GM12878 (cell line): ENCODE data around the gene ZDHHC14. TPM values are rescaled to one million over a fixed set of nuclear protein-coding genes. Genes with fewer than 3 reads are reported as not detected.
A peak's percentile ranks its signal among the peaks of the same experiment; 100 is the strongest.

Experiments
- CBFB ChIP-seq: IDR thresholded peaks from 2 replicates; pipeline ENCODE4 v1.6.1; 2016; ENCODE audit warnings: antibody characterized with exemption, low read depth
- CUX1 ChIP-seq: IDR thresholded peaks from 2 replicates; pipeline ENCODE4 v1.6.1; 2012; ENCODE audit warnings: improper control_type of control experiment, low read depth, low read length; ENCODE audit not compliant: insufficient replicate concordance
- MEF2B ChIP-seq: fragments of 450-650 bp; IDR thresholded peaks from 2 replicates; pipeline ENCODE4 v1.6.1; 2018; ENCODE audit warnings: mild to moderate bottlenecking, moderate library complexity; ENCODE audit not compliant: partially characterized antibody, poor library complexity, severe bottlenecking
- RAD51 ChIP-seq: fragments of 450-650 bp; IDR thresholded peaks from 2 replicates; pipeline ENCODE4 v1.6.1; 2016; ENCODE audit warnings: moderate library complexity, mild to moderate bottlenecking, inconsistent platforms
- SKIL ChIP-seq: fragments of 450-650 bp; IDR thresholded peaks from 2 replicates; pipeline ENCODE4 v1.6.1; 2017; ENCODE audit warnings: mild to moderate bottlenecking, low read depth, inconsistent platforms; ENCODE audit not compliant: poor library complexity, severe bottlenecking
- TCF7 ChIP-seq: IDR thresholded peaks from 2 replicates; pipeline ENCODE4 v1.6.1; 2014; ENCODE audit warnings: antibody characterized with exemption, borderline replicate concordance
- YBX1 ChIP-seq: fragments of 450-650 bp; IDR thresholded peaks from 2 replicates; pipeline ENCODE4 v1.6.1; 2016; ENCODE audit warnings: antibody characterized with exemption
- YY1 ChIP-seq: IDR thresholded peaks from 2 replicates; pipeline ENCODE4 v1.6.1; 2011; ENCODE audit warnings: low read depth, mild to moderate bottlenecking, low read length
- ZNF207 ChIP-seq: fragments of 450-650 bp; IDR thresholded peaks from 2 replicates; pipeline ENCODE4 v1.6.1; 2014; ENCODE audit warnings: antibody characterized with exemption, mild to moderate bottlenecking, borderline replicate concordance
- ZNF217 ChIP-seq: fragments of 450-650 bp; IDR thresholded peaks from 2 replicates; pipeline ENCODE4 v1.6.1; 2017; ENCODE audit warnings: antibody characterized with exemption, mild to moderate bottlenecking
- ZNF24 ChIP-seq: fragments of 450-650 bp; IDR thresholded peaks from 2 replicates; pipeline ENCODE4 v1.6.1; 2017; ENCODE audit warnings: antibody characterized with exemption, mild to moderate bottlenecking
- ZNF384 ChIP-seq: IDR thresholded peaks from 2 replicates; pipeline ENCODE4 v1.6.1; 2012; ENCODE audit warnings: low read depth, mild to moderate bottlenecking, low read length, improper control_type of control experiment, borderline replicate concordance
- polyA plus RNA-seq, 11 experiments: library from polyadenylated mRNA; depleted of rRNA in 4 of 11; unstranded in 6 of 11; stranded (reverse) in 5 of 11; fragments of >200 nt; fragmentation: Nextera tagmentation in 4 of 11; fragmentation: Illumina TruSeq in 1 of 11; extraction: Ambion mirVana in 4 of 11; extraction: Trizol in 1 of 11; gene quantifications; 1 replicate in 1 of 11; 2 replicates in 10 of 11; pipeline versions ENCODE4 v1.2.1 to v1.2.3, GENCODE V29; 2011 to 2016; ENCODE audit warnings: inconsistent platforms in 2 of 11, missing spikeins in 2 of 11, low read depth in 1 of 11
- total RNA-seq, 4 experiments: library from RNA; depleted of rRNA in 3 of 4; stranded (reverse); fragments of >200 nt in 3 of 4; fragmentation: Illumina TruSeq in 1 of 4; extraction: Trizol in 1 of 4; gene quantifications; 2 replicates each; pipeline versions ENCODE4 v1.2.1 to v1.2.3, GENCODE V29; 2013 to 2021
- TF ChIP-seq, protein P1 (sequence below): IDR thresholded peaks from 2 replicates; pipeline ENCODE4 v1.6.1; 2011; ENCODE audit warnings: borderline replicate concordance, low read depth, mild to moderate bottlenecking, moderate library complexity, low read length; ENCODE audit not compliant: insufficient read depth, poor library complexity, severe bottlenecking

The ZDHHC14 gene
- total and polyA plus RNA-seq, 10 of the 15 experiments (the other 5 are each of a cell fraction or from before 2014, with no cell fraction given) = 0.15 to 16.0 (median 0.76) TPM; not detected in 1

DNA sequence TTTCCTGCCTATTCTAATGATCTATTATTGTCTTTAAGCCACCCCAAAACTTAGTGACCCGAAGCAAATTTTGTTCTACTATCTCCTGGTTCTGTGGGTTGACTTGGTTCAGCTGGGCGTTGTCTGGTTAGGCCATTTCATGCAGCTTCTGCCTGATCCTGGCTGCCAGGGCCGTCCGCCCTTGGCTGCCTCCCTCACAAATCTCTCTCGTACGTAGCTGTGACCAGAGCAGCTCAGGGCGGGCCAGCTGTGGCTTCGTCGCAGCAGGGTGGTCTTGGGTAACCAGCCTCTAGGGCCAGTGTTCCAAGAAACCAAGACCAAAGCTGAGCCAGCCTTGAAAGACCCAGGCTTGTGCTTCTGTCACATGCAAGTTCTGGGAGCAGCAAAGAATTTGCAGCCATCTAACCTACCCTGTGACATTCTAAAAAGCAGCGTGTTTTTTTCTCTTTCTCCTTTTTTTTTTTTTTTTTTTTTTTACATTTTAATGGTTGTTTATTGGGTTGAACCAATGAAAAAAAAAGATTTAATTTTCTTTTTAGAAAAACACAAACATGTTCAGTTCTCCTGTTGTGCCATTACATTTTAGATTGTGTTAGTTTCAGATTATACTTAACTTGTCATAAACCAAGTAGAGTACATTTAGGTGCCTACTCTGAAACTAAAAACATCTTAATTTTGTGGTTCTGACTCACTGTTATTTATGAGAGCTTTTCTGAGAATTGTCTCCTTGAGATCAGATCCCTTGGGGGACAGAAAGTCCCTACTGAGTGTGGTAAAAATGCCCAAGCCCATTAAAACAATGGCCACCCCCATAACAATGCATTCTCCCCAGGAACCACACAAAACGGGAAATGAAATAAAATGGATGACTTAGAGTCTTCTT, 83.9 kb downstream of the ZDHHC14 start (continued):
- TF ChIP-seq SKIL = peak; percentile 89
- no peak for TF ChIP-seq TCF7
- TF ChIP-seq ZNF24 = peak; percentile 62
- no peak for TF ChIP-seq ZNF207
- TF ChIP-seq YBX1 = peak; percentile 85; the same call in 1 of the 2 replicates
- TF ChIP-seq ZNF384 = peak; percentile 67
- no peak; the same call in 1 of the 2 replicates for TF ChIP-seq ZNF217
- peak; percentile 100 for TF ChIP-seq MEF2B
- TF ChIP-seq YY1 = peak; percentile 86
- TF ChIP-seq RAD51 = peak; percentile 24; the same call in 1 of the 2 replicates
- TF ChIP-seq, protein P1, sequence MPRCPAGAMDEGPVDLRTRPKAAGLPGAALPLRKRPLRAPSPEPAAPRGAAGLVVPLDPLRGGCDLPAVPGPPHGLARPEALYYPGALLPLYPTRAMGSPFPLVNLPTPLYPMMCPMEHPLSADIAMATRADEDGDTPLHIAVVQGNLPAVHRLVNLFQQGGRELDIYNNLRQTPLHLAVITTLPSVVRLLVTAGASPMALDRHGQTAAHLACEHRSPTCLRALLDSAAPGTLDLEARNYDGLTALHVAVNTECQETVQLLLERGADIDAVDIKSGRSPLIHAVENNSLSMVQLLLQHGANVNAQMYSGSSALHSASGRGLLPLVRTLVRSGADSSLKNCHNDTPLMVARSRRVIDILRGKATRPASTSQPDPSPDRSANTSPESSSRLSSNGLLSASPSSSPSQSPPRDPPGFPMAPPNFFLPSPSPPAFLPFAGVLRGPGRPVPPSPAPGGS = peak; percentile 65
- TF ChIP-seq CBFB = peak; percentile 83; the same call in 1 of the 2 replicates
- TF ChIP-seq CUX1 = peak; percentile 97
